Trophoblast cell (in vitro differentiated cells and primary cell): ENCODE data around the gene BCAN.

Source experiments
- DNase-seq, 2 donors: peaks; one replicate each; pipeline ENCODE4 v3.0.0-alpha.2; 2016
- H2AFZ ChIP-seq: 2 replicates; pipeline ENCODE4 v1.6.1; 2013; ENCODE audit warnings: low read length, moderate library complexity, mild to moderate bottlenecking; ENCODE audit not compliant: insufficient read depth, poor library complexity
- H2AK5ac ChIP-seq: 2 replicates; pipeline ENCODE4 v1.6.1; 2013; ENCODE audit warnings: mild to moderate bottlenecking, low read length
- H2BK120ac ChIP-seq: 2 replicates; pipeline ENCODE4 v1.6.1; 2013; ENCODE audit warnings: low read length, mild to moderate bottlenecking, moderate library complexity; ENCODE audit not compliant: insufficient read depth, poor library complexity
- H2BK12ac ChIP-seq: 2 replicates; pipeline ENCODE4 v1.6.1; 2013; ENCODE audit warnings: mild to moderate bottlenecking, low read length, moderate library complexity
- H2BK5ac ChIP-seq: 2 replicates; pipeline ENCODE4 v1.6.1; 2013; ENCODE audit warnings: low read length, low read depth, moderate library complexity, mild to moderate bottlenecking; ENCODE audit not compliant: poor library complexity
- H3K14ac ChIP-seq: 2 replicates; pipeline ENCODE4 v1.6.1; 2013; ENCODE audit warnings: mild to moderate bottlenecking, low read length
- H3K18ac ChIP-seq: 2 replicates; pipeline ENCODE4 v1.6.1; 2013; ENCODE audit warnings: mild to moderate bottlenecking, low read length
- H3K23ac ChIP-seq: 2 replicates; pipeline ENCODE4 v1.6.1; 2013; ENCODE audit warnings: low read length
- H3K27ac ChIP-seq: 2 replicates; pipeline ENCODE4 v1.5.1; 2013; ENCODE audit warnings: low read depth, mild to moderate bottlenecking, inconsistent platforms, low read length, moderate library complexity
- H3K27me3 ChIP-seq: 2 replicates; pipeline ENCODE4 v1.6.1; 2013; ENCODE audit warnings: inconsistent platforms, mild to moderate bottlenecking, low read length, moderate library complexity; ENCODE audit not compliant: insufficient read depth
- H3K36me3 ChIP-seq, 2 experiments: 1 replicate in 1 of 2; 2 replicates in 1 of 2; pipeline ENCODE4 v1.6.1; 2013; ENCODE audit warnings: low read length in 2 of 2, mild to moderate bottlenecking in 2 of 2, moderate library complexity in 1 of 2; ENCODE audit not compliant: insufficient read depth in 2 of 2, control insufficient read depth in 1 of 2
- H3K4ac ChIP-seq: 2 replicates; pipeline ENCODE4 v1.6.1; 2013; ENCODE audit warnings: low read depth, mild to moderate bottlenecking, low read length, moderate library complexity
- H3K4me1 ChIP-seq, 2 experiments: 1 replicate in 1 of 2; 2 replicates in 1 of 2; pipeline ENCODE4 v1.6.1; 2013; ENCODE audit warnings: low read length in 2 of 2, mild to moderate bottlenecking in 2 of 2, moderate library complexity in 1 of 2; ENCODE audit not compliant: insufficient read depth in 2 of 2, control insufficient read depth in 1 of 2
- H3K4me2 ChIP-seq: 2 replicates; pipeline ENCODE4 v1.6.1; 2013; ENCODE audit warnings: inconsistent platforms, mild to moderate bottlenecking, low read length, moderate library complexity
- H3K4me3 ChIP-seq: 2 replicates; pipeline ENCODE4 v1.5.1; 2013; ENCODE audit warnings: mild to moderate bottlenecking, low read depth, low read length, inconsistent platforms
- H3K79me1 ChIP-seq: one replicate; pipeline ENCODE4 v1.6.1; 2013; ENCODE audit warnings: low read length
- H3K79me2 ChIP-seq: 2 replicates; pipeline ENCODE4 v1.6.1; 2013; ENCODE audit warnings: low read length, mild to moderate bottlenecking; ENCODE audit not compliant: control insufficient read depth, insufficient read depth, poor library complexity
- H3K9ac ChIP-seq: 2 replicates; pipeline ENCODE4 v1.6.1; 2013; ENCODE audit warnings: mild to moderate bottlenecking, low read length
- H3K9me3 ChIP-seq: 2 replicates; pipeline ENCODE4 v1.6.1; 2013; ENCODE audit warnings: low read depth, mild to moderate bottlenecking, control low read depth, inconsistent platforms, low read length; ENCODE audit not compliant: insufficient read depth
- H4K12ac ChIP-seq: 2 replicates; pipeline ENCODE4 v1.6.1; 2013; ENCODE audit warnings: low read depth, mild to moderate bottlenecking, low read length, moderate library complexity
- H4K8ac ChIP-seq: 2 replicates; pipeline ENCODE4 v1.6.1; 2013; ENCODE audit warnings: low read depth, mild to moderate bottlenecking, low read length, moderate library complexity
- H4K91ac ChIP-seq: one replicate; pipeline ENCODE4 v1.6.1; 2013; ENCODE audit warnings: low read depth, mild to moderate bottlenecking, low read length, moderate library complexity
- WGBS: extraction: QIAGEN DNeasy Blood & Tissue Kit; methylation state at CpG from one replicate; pipeline ENCODE4 v1.1.7; 2013; ENCODE audit warnings: missing lambda C conversion rate; ENCODE audit not compliant: insufficient read length, insufficient coverage; ENCODE audit errors: extremely low coverage; 5-methylcytosine and 5-hydroxymethylcytosine counted together

The BCAN gene

GRCh38 chr1:156616463-156616862 lies 25.5 kb upstream of the BCAN start:
- Histone ChIP-seq H2BK12ac (no peak overlapping the region), H2BK120ac (no peak overlapping the region), H3K4ac (no peak overlapping the region), H3K4me2 (no peak overlapping the region), H3K79me2 (no peaks in the 10 kb centered on the region), H3K14ac (no peak overlapping the region), H2AFZ (no peak overlapping the region), H2BK5ac (no peak overlapping the region), H3K9me3 (no peaks in the 10 kb centered on the region), H4K8ac (no peak overlapping the region), H3K4me1 (no peaks in the 10 kb centered on the region), H3K36me3 (no peaks in the 10 kb centered on the region), H4K12ac (no peak overlapping the region), H3K27me3 (no peaks in the 10 kb centered on the region), H4K91ac (no peak overlapping the region), H2AK5ac (no peak overlapping the region), H3K27ac (no peak overlapping the region), H3K23ac (no peak overlapping the region), H3K79me1 (no peaks in the 10 kb centered on the region), H3K18ac (no peak overlapping the region), H3K4me3 (no peak overlapping the region), H3K9ac (no peak overlapping the region)
- no peak for DNase-seq
- WGBS, result no CpG with 5 or more reads among the region's 5 CpGs

GRCh38 chr1:156618853-156619581 lies 22.9 kb upstream of the BCAN start, which contains the start of gene HAPLN2:
Gene HAPLN2 (plus strand): TSS chr1:156619415. CDS start chr1:156623491, 4,076 bp downstream.
- no peaks in the 10 kb centered on the region for H3K4me1 ChIP-seq

GRCh38 chr1:156619582-156619955 lies 22.3 kb upstream of the BCAN start:
- H3K9me3 ChIP-seq, result peaks cover 2% of the 10 kb centered on the region
- H4K8ac ChIP-seq, result no peak overlapping the region
- no peak overlapping the region for H3K23ac ChIP-seq

More at GRCh38 chr1:156618853-156619581, 22.9 kb upstream of the BCAN start, which contains the start of gene HAPLN2:
- H3K4ac ChIP-seq, result no peak within 1 kb of the TSS
- no peak for DNase-seq
- H3K79me2 ChIP-seq, result no peaks in the 10 kb centered on the region
- no peak within 1 kb of the TSS for H4K91ac ChIP-seq
- no CpG with 5 or more reads among the region's 7 CpGs for WGBS
- H3K4me3 ChIP-seq, result no peak within 1 kb of the TSS
- H2BK120ac ChIP-seq, result no peak within 1 kb of the TSS
- no peak within 1 kb of the TSS for H3K9ac ChIP-seq
- no peaks in the 10 kb centered on the region for H3K79me1 ChIP-seq
- H2BK5ac ChIP-seq, result no peak within 1 kb of the TSS
- no peak within 1 kb of the TSS for H3K4me2 ChIP-seq
- H3K14ac ChIP-seq, result no peak within 1 kb of the TSS
- H3K23ac ChIP-seq, result no peak within 1 kb of the TSS
- H3K9me3 ChIP-seq, result peaks cover 2% of the 10 kb centered on the region
- no peak within 1 kb of the TSS for H2BK12ac ChIP-seq
- no peak within 1 kb of the TSS for H2AK5ac ChIP-seq
- H3K27ac ChIP-seq, result no peak within 1 kb of the TSS
- peaks cover 13% of the 10 kb centered on the region for H3K27me3 ChIP-seq
- no peaks in the 10 kb centered on the region for H3K36me3 ChIP-seq
- no peak within 1 kb of the TSS for H3K18ac ChIP-seq
- H4K8ac ChIP-seq, result no peak within 1 kb of the TSS
- no peak within 1 kb of the TSS for H2AFZ ChIP-seq
- H4K12ac ChIP-seq, result no peak within 1 kb of the TSS

GRCh38 chr1:156622581-156623297 lies 19.2 kb upstream of the BCAN start:
- peaks cover 5% of the 10 kb centered on the region for H3K9me3 ChIP-seq
- peaks cover 4 to 5% of the 10 kb centered on the region in 2 experiments for H3K4me1 ChIP-seq
- H3K18ac ChIP-seq, result no peak overlapping the region
- no peak overlapping the region for H2BK5ac ChIP-seq
- H4K91ac ChIP-seq, result no peak overlapping the region
- no peak overlapping the region for H2BK12ac ChIP-seq
- no peaks in the 10 kb centered on the region for H3K79me2 ChIP-seq
- H4K12ac ChIP-seq, result no peak overlapping the region
- H3K4ac ChIP-seq, result no peak overlapping the region
- no peak overlapping the region for H2AFZ ChIP-seq
- H2AK5ac ChIP-seq, result no peak overlapping the region
- H3K4me3 ChIP-seq, result no peak overlapping the region
- H3K27ac ChIP-seq, result no peak overlapping the region
- peaks cover 30% of the 10 kb centered on the region for H3K27me3 ChIP-seq
- no peak overlapping the region for H3K23ac ChIP-seq
- no peaks in the 10 kb centered on the region for H3K79me1 ChIP-seq
- H3K36me3 ChIP-seq, result no peaks in the 10 kb centered on the region
- H3K9ac ChIP-seq, result no peak overlapping the region
- no CpG with 5 or more reads among the region's 6 CpGs for WGBS
- no peak overlapping the region for H3K14ac ChIP-seq
- no peak for DNase-seq
- no peak overlapping the region for H3K4me2 ChIP-seq
- no peak overlapping the region for H2BK120ac ChIP-seq
- H4K8ac ChIP-seq, result no peak overlapping the region

More at GRCh38 chr1:156619582-156619955, 22.3 kb upstream of the BCAN start:
- no peak overlapping the region for H3K18ac ChIP-seq
- no peak overlapping the region for H4K91ac ChIP-seq
- no peak overlapping the region for H3K4ac ChIP-seq
- no peak overlapping the region for H2AFZ ChIP-seq
- H3K4me1 ChIP-seq, result no peaks in the 10 kb centered on the region
- no peak overlapping the region for H3K14ac ChIP-seq
- H3K36me3 ChIP-seq, result no peaks in the 10 kb centered on the region
- no peak overlapping the region for H3K4me2 ChIP-seq
- H3K9ac ChIP-seq, result no peak overlapping the region
- H3K27me3 ChIP-seq, result peaks cover 18% of the 10 kb centered on the region
- no peak overlapping the region for H2AK5ac ChIP-seq
- H3K4me3 ChIP-seq, result no peak overlapping the region
- WGBS, result no CpG with 5 or more reads among the region's 6 CpGs
- no peaks in the 10 kb centered on the region for H3K79me1 ChIP-seq
- H4K12ac ChIP-seq, result no peak overlapping the region
- no peak overlapping the region for H3K27ac ChIP-seq
- no peak overlapping the region for H2BK120ac ChIP-seq
- no peak overlapping the region for H2BK12ac ChIP-seq
- no peaks in the 10 kb centered on the region for H3K79me2 ChIP-seq
- no peak overlapping the region for H2BK5ac ChIP-seq
- DNase-seq, result no peak
